ENCODE measurements around the gene CDK17.

DNA sequence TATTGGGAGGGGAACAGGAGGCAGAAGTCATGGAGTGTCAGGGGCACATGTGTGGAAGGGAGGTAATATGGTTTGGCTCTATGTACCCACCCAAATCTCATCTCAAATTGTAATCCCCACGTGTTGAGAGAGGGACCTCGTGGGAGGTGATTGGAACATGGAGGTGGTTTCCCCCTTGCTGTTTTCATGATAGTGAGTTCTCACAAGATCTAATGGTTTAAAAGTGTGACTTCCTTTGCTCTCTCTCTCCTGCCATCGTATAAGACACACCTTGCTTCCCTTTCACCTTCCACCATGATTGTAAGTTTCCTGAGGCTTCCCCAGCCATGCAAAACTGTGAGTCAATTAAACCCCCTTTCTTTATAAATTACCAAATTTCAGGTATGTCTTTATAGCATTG, 41.6 kb upstream of the CDK17 start:
- TF ChIP-seq, protein P1, sequence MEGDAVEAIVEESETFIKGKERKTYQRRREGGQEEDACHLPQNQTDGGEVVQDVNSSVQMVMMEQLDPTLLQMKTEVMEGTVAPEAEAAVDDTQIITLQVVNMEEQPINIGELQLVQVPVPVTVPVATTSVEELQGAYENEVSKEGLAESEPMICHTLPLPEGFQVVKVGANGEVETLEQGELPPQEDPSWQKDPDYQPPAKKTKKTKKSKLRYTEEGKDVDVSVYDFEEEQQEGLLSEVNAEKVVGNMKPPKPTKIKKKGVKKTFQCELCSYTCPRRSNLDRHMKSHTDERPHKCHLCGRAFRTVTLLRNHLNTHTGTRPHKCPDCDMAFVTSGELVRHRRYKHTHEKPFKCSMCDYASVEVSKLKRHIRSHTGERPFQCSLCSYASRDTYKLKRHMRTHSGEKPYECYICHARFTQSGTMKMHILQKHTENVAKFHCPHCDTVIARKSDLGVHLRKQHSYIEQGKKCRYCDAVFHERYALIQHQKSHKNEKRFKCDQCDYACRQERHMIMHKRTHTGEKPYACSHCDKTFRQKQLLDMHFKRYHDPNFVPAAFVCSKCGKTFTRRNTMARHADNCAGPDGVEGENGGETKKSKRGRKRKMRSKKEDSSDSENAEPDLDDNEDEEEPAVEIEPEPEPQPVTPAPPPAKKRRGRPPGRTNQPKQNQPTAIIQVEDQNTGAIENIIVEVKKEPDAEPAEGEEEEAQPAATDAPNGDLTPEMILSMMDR (IDR thresholded peaks at IDR 0.05) = no peak
- no peak for TF ChIP-seq POLR2A (IDR thresholded peaks at IDR 0.05)

Data from tibial nerve (tissue), 3 donors.